DOHH2 (cell line): ENCODE data around the gene CNTLN.

Source experiments
- EZH2phosphoT487 ChIP-seq: fragments of 200-600 bp; sonication (generic); IDR thresholded peaks from 2 replicates; pipeline ENCODE4 v1.6.1; 2017; ENCODE audit warnings: borderline replicate concordance, mild to moderate bottlenecking, antibody characterized with exemption, low read length, moderate library complexity, mixed read lengths
- TF ChIP-seq, protein P1 (sequence below): fragments of 200-600 bp; sonication (generic); IDR thresholded peaks from one replicate; pipeline ENCODE4 v1.5.1; 2014; ENCODE audit warnings: antibody characterized with exemption, mild to moderate bottlenecking, low read depth, low read length; ENCODE audit not compliant: poor library complexity, severe bottlenecking

DNA sequence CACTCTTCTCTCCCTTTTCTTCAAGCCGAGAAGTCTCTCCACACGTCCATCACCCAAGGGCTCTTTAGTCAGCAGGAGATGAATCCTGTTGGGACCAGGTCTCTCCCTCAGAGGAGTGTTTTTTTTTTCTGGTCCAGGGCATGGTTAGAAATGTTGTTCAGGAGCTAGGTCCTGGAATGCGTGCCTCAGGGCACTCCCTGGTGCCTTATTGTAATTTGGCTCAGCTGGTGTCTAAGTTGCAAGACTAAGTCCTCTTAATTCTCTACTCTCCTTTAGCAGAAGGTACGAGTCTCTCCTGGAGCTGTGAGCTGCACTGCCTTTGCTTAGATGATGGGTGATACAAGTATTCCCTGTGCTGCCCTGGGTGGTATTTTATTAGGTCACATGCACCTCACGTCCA lies 111.9 kb downstream of the CNTLN start:
- TF ChIP-seq, protein P1, sequence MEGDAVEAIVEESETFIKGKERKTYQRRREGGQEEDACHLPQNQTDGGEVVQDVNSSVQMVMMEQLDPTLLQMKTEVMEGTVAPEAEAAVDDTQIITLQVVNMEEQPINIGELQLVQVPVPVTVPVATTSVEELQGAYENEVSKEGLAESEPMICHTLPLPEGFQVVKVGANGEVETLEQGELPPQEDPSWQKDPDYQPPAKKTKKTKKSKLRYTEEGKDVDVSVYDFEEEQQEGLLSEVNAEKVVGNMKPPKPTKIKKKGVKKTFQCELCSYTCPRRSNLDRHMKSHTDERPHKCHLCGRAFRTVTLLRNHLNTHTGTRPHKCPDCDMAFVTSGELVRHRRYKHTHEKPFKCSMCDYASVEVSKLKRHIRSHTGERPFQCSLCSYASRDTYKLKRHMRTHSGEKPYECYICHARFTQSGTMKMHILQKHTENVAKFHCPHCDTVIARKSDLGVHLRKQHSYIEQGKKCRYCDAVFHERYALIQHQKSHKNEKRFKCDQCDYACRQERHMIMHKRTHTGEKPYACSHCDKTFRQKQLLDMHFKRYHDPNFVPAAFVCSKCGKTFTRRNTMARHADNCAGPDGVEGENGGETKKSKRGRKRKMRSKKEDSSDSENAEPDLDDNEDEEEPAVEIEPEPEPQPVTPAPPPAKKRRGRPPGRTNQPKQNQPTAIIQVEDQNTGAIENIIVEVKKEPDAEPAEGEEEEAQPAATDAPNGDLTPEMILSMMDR: no peak
- no peak for TF ChIP-seq EZH2phosphoT487
